ENCODE measurements around the gene ST6GAL1. TPM values are rescaled to one million over a fixed set of nuclear protein-coding genes. Genes with fewer than 3 reads are reported as not detected.
A peak's percentile ranks its signal among the peaks of the same experiment; 100 is the strongest.
"Not testable (repeated sequence)": the region's sequence is repeated elsewhere in the genome, so short reads cannot be mapped to it uniquely, and the experiment has no call there.

Gene ST6GAL1
- polyA plus RNA-seq, 3 donors from 2014 or later = 49.8 to 142 (median 74.4) TPM

- not testable (repeated sequence) for H3K27ac Mint-ChIP-seq; DNase-seq; H3K4me3 Mint-ChIP-seq; H3K27me3 Mint-ChIP-seq (ENCODE audit: low read depth in 3 of 3)
- peaks cover 51 to 77% of the 10 kb centered on the region in 2 donors for H3K4me1 Mint-ChIP-seq
- H3K9me3 Mint-ChIP-seq = peaks cover 16 to 33% (median 29%) of the 10 kb centered on the region in 6 donors
- H3K36me3 Mint-ChIP-seq = peaks cover 66 to 87% (median 73%) of the 10 kb centered on the region in 3 donors
These were observed 122.1 kb downstream of the ST6GAL1 start for GRCh38 chr3:187052427-187052826.

GRCh38 chr3:187054433-187054832, 124.1 kb downstream of the ST6GAL1 start:
- not testable (repeated sequence) for H3K27me3 Mint-ChIP-seq (ENCODE audit: low read depth in 3 of 3); DNase-seq; H3K4me3 Mint-ChIP-seq
- H3K4me1 Mint-ChIP-seq = peaks cover 55 to 75% of the 10 kb centered on the region in 2 donors
- peaks cover 16 to 40% (median 29%) of the 10 kb centered on the region in 6 donors for H3K9me3 Mint-ChIP-seq
- peaks cover 74 to 96% (median 82%) of the 10 kb centered on the region in 3 donors for H3K36me3 Mint-ChIP-seq
- H3K27ac Mint-ChIP-seq = peak overlapping the region in 1 of 6 donors; percentile 69

- peaks cover 16 to 40% (median 29%) of the 10 kb centered on the region in 6 donors for H3K9me3 Mint-ChIP-seq
- H3K4me1 Mint-ChIP-seq = peaks cover 42 to 69% of the 10 kb centered on the region in 2 donors
- H3K27ac Mint-ChIP-seq, H3K4me3 Mint-ChIP-seq, DNase-seq: not testable (repeated sequence)
- peaks cover 2 to 15% (median 4%) of the 10 kb centered on the region in 3 donors for H3K27me3 Mint-ChIP-seq (ENCODE audit: low read depth in 3 of 3)
- H3K36me3 Mint-ChIP-seq = peaks cover 65 to 87% (median 70%) of the 10 kb centered on the region in 3 donors
These were observed 127.5 kb downstream of the ST6GAL1 start for GRCh38 chr3:187057803-187058202.

- Mint-ChIP-seq H3K27me3 (ENCODE audit: low read depth in 3 of 3) (peaks cover 2 to 13% (median 12%) of the 10 kb centered on the region in 3 donors), H3K36me3 (peaks cover 39 to 62% (median 41%) of the 10 kb centered on the region in 3 donors), H3K4me1 (peaks cover 49 to 78% of the 10 kb centered on the region in 2 donors), H3K9me3 (peaks cover under 1 to 14% (median 3%) of the 10 kb centered on the region in 6 donors), H3K27ac (peak overlapping the region in 1 of 6 donors; percentile 62), H3K4me3 (no peak overlapping the region)
- no peak for DNase-seq
These were observed 131.4 kb downstream of the ST6GAL1 start for GRCh38 chr3:187061748-187062147.

GRCh38 chr3:187062526-187063177, 132.3 kb downstream of the ST6GAL1 start:
- H3K36me3 Mint-ChIP-seq = peaks cover 33 to 57% (median 34%) of the 10 kb centered on the region in 3 donors
- H3K4me3 Mint-ChIP-seq = peak overlapping the region in 1 of 5 donors; percentile 24
- peaks cover 2 to 12% (median 12%) of the 10 kb centered on the region in 3 donors for H3K27me3 Mint-ChIP-seq (ENCODE audit: low read depth in 3 of 3)
- H3K4me1 Mint-ChIP-seq = peaks cover 45 to 72% of the 10 kb centered on the region in 2 donors
- peak overlapping the region in 5 of 6 donors; percentile 47 to 82 (median 69) for H3K27ac Mint-ChIP-seq
- H3K9me3 Mint-ChIP-seq = peaks cover 0 to 6% (median 0%) of the 10 kb centered on the region in 6 donors
- DNase-seq = no peak

GRCh38 chr3:187063286-187064121, 133.2 kb downstream of the ST6GAL1 start:
- Mint-ChIP-seq H3K36me3 (peaks cover 28 to 50% (median 28%) of the 10 kb centered on the region in 3 donors), H3K4me1 (peaks cover 47 to 73% of the 10 kb centered on the region in 2 donors), H3K4me3 (peak overlapping the region in 3 of 5 donors; percentile 24 to 46 (median 28)), H3K9me3 (no peaks in the 10 kb centered on the region), H3K27ac (peak overlapping the region; percentile 47 to 82 (median 70)), H3K27me3 (ENCODE audit: low read depth in 3 of 3) (peaks cover 2 to 12% (median 12%) of the 10 kb centered on the region in 3 donors)
- no peak for DNase-seq

- H3K36me3 Mint-ChIP-seq = peaks cover 23 to 43% (median 23%) of the 10 kb centered on the region in 3 donors
- H3K27ac Mint-ChIP-seq = peak overlapping the region in 3 of 6 donors; percentile 1 to 63 (median 62)
- H3K4me3 Mint-ChIP-seq = no peak overlapping the region
- peaks cover 47 to 70% of the 10 kb centered on the region in 2 donors for H3K4me1 Mint-ChIP-seq
- H3K27me3 Mint-ChIP-seq (ENCODE audit: low read depth in 3 of 3) = peaks cover 2 to 13% (median 10%) of the 10 kb centered on the region in 3 donors
- no peak for DNase-seq
- H3K9me3 Mint-ChIP-seq = no peaks in the 10 kb centered on the region
These were observed 134.1 kb downstream of the ST6GAL1 start for GRCh38 chr3:187064210-187065115.

GRCh38 chr3:187066228-187066995, 136.1 kb downstream of the ST6GAL1 start:
- Mint-ChIP-seq H3K4me1 (peaks cover 57 to 79% of the 10 kb centered on the region in 2 donors), H3K36me3 (peaks cover 24 to 42% (median 33%) of the 10 kb centered on the region in 3 donors), H3K27me3 (ENCODE audit: low read depth in 3 of 3) (peaks cover 2 to 15% (median 3%) of the 10 kb centered on the region in 3 donors), H3K9me3 (peaks cover 0 to 2% (median 0%) of the 10 kb centered on the region in 6 donors), H3K27ac (peak overlapping the region in 2 of 6 donors; percentile 46 to 59), H3K4me3 (no peak overlapping the region)
- DNase-seq = peak in 2 of 3 donors; percentile 16 to 22

GRCh38 chr3:187068787-187069186, 138.5 kb downstream of the ST6GAL1 start:
- Mint-ChIP-seq H3K36me3 (peaks cover 25 to 39% (median 26%) of the 10 kb centered on the region in 3 donors), H3K4me3 (no peak overlapping the region), H3K27me3 (ENCODE audit: low read depth in 3 of 3) (peaks cover 0 to 13% (median 0%) of the 10 kb centered on the region in 3 donors), H3K4me1 (peaks cover 45 to 64% of the 10 kb centered on the region in 2 donors), H3K27ac (peak overlapping the region in 1 of 6 donors; percentile 16), H3K9me3 (peaks cover 0 to 2% (median 0%) of the 10 kb centered on the region in 6 donors)
- DNase-seq = no peak

GRCh38 chr3:187069857-187070516, 139.7 kb downstream of the ST6GAL1 start:
- peaks cover 0 to 2% (median 0%) of the 10 kb centered on the region in 6 donors for H3K9me3 Mint-ChIP-seq
- H3K36me3 Mint-ChIP-seq = peaks cover 22 to 44% (median 30%) of the 10 kb centered on the region in 3 donors
- peaks cover 0 to 11% (median 0%) of the 10 kb centered on the region in 3 donors for H3K27me3 Mint-ChIP-seq (ENCODE audit: low read depth in 3 of 3)
- peak; percentile 23 to 34 (median 31) for DNase-seq
- H3K4me1 Mint-ChIP-seq = peaks cover 38 to 52% of the 10 kb centered on the region in 2 donors
- H3K4me3 Mint-ChIP-seq = no peak overlapping the region
- H3K27ac Mint-ChIP-seq = peak overlapping the region; percentile 8 to 40 (median 16)

GRCh38 chr3:187072102-187072501, 141.8 kb downstream of the ST6GAL1 start:
- DNase-seq = no peak
- peak overlapping the region in 1 of 6 donors; percentile 46 for H3K27ac Mint-ChIP-seq
- peaks cover 0 to 7% (median 6%) of the 10 kb centered on the region in 3 donors for H3K27me3 Mint-ChIP-seq (ENCODE audit: low read depth in 3 of 3)
- no peak overlapping the region for H3K4me3 Mint-ChIP-seq
- peaks cover 0 to 2% (median 0%) of the 10 kb centered on the region in 6 donors for H3K9me3 Mint-ChIP-seq
- peaks cover 32 to 36% of the 10 kb centered on the region in 2 donors for H3K4me1 Mint-ChIP-seq
- H3K36me3 Mint-ChIP-seq = peaks cover 28 to 57% (median 33%) of the 10 kb centered on the region in 3 donors

Data from immature natural killer cell (primary cell).